KBM-7 (cell line): ENCODE data around the gene HSPA8.
"Not testable (repeated sequence)": the region's sequence is repeated elsewhere in the genome, so short reads cannot be mapped to it uniquely, and the experiment has no call there.

ENCODE experiments used
- DNase-seq: peaks from one replicate; pipeline ENCODE4 v3.0.0-alpha.2; 2015
- in situ Hi-C: fragments of 300-500 bp; cut with MboI; formaldehyde crosslinking; loops from 2 replicates; pipeline ENCODE4 v1.14.3; 2020; ENCODE audit warnings: low sequenced_read_pairs, low pct_unique_long_range_greater_than_20kb, mixed read lengths

Gene HSPA8

GRCh38 chr11:123073343-123074057 lies 11.6 kb upstream of the HSPA8 start:
- no peak for DNase-seq
- in situ Hi-C loops, result no loop called here

- in situ Hi-C loops, result no loop called here
- DNase-seq, result no peak
Observed at GRCh38 chr11:123072762-123073161, 10.8 kb upstream of the HSPA8 start.

DNA sequence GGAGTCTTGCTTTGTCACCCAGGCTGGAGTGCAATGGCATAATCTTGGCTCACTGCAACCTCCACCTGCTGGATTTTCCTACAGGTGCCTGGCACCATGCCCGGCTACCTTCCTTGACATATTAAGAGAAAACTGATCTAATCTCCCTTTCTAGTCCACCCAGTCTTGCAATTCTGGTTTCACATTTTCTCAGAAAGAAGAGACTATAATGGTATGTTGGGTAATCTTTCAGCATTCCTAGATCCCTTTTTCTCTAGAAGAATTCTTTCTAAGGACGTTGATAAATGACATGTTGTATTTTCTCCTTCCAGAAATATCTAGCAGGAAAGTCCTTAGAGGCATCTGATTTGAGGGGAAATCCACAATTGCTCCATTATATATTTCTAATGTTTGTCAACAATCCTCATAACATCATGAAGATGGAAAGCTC lies 10.4 kb upstream of the HSPA8 start:
- in situ Hi-C loops, result no loop called here
- no peak for DNase-seq

DNA sequence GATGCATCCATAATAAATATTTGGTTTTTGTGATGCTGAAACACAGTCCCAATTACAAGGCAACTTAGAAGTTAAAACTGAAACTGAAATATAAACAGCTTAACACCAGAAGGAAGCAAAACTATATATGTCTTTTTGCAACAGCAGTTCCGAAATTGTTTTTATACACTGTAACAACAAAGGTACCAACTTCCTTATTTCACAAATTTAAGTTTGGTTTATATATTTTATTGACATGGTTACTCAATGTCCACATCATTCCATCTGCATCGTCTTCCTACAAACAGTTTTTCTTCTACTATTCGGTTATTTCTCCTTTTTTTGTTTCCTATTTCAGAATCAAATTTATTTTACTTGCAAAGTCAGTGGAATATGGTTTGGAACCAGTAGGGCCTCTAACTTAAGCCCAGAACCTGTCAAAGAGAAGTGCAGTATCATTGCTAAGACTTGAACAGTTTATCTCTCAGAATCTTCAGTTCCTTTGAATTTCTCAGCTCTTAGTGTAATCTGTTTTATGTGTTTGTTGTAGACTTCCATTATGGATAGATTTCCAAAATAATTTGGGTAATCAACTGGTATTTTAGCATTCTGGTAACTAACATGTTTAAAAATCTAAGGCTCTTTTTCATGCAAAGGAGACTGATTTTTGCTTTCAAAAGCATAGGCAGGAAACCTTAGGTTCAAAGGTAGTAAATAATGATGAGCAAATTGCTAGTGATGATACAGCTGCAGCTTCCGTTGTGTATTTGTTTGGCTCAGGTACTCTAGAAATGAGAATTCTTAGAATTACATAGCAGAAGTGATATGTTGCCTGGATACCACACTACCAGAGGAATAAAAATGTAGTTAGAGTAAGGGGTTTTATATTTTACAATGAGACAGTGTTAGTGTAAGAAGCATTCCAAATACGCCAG lies 8.2 kb upstream of the HSPA8 start:
- in situ Hi-C loops, result no loop called here
- no peak for DNase-seq

GRCh38 chr11:123065621-123066020 lies 3.7 kb upstream of the HSPA8 start:
- DNase-seq, result no peak
- in situ Hi-C loops, result no loop called here

DNA sequence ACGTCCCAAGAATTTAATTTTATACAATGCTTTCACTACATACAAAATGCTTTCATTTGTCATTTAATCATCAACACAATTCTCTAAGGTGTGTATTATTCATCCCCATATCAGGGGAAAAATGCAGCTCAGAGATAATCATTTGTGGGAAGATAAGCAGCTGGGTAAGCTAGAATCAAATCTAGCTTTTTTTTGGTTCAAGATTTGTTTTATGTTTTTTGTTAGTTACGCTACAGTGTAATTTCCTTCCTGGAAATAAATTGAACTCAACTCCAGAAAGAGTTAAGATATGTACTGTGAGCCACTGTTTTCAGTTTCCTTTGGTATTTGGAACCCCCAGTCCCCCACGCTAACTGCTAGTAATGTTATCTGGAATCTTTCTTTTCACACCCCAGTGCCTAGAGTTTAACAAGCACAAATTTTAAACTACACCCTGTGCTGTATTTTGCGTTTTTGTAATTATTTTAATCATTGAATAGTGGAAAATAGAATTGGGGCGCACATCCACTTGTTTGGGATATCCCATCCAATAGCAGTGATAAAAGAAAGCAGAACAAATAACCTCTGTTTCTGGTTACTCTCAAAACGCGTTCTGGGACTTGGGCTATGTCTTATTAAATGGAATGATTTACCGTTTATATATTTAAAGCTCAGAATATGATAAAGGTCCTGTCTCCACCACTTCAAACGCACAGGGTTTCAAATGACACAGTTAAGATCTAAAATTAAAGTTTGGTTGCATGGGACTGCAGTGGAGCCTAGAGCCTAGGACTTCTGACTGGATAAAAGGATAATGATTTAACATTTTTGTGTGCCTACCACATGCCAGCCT lies 2.1 kb upstream of the HSPA8 start:
- in situ Hi-C loops, result no loop called here
- no peak for DNase-seq

DNA sequence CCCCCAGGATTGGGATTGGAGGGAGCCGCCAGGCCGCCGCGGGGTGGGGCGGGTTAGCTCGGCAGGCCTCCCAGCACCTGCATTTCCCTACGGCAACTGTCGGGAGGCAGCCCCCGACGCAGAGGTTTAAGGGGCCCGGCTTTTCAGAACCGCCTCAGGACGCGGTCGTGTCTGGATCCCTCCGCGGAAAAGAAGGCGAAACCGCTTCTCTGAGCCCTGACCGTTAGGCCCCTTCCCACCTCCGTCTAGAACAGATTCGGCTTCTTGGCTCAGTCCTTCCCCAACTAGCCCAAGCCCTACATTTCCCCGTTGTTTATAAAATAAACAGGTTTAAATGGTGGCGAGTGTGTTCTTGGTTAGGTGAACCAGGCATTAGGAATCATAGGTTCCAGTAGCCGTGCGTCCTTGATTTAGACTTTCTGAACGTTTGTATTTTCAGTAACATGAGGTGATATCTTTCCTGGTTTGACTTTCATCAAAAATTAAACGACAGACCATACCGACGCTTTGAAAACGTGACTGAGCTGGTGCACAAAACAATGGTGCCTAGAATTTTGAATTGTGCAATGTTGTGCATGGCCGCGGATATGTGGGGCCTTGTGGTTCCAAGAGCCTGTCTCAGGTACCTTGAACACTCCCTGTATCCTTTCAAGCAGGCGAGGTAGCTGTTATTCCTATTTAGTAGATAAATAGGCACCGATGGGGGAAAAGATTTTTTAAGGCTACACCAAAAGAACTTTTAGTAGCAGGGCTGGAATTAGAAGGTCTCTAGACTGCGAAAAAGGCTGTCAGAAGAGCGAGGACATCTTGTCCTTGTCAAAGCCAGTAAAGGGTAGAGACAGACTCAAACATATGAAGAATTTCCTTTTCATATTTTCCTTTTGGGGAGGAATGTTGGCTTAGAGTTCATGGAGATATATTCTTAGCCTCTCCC lies 1.2 kb upstream of the HSPA8 start:
- DNase-seq, result peak; percentile 77
- in situ Hi-C loops, result no loop called here

DNA sequence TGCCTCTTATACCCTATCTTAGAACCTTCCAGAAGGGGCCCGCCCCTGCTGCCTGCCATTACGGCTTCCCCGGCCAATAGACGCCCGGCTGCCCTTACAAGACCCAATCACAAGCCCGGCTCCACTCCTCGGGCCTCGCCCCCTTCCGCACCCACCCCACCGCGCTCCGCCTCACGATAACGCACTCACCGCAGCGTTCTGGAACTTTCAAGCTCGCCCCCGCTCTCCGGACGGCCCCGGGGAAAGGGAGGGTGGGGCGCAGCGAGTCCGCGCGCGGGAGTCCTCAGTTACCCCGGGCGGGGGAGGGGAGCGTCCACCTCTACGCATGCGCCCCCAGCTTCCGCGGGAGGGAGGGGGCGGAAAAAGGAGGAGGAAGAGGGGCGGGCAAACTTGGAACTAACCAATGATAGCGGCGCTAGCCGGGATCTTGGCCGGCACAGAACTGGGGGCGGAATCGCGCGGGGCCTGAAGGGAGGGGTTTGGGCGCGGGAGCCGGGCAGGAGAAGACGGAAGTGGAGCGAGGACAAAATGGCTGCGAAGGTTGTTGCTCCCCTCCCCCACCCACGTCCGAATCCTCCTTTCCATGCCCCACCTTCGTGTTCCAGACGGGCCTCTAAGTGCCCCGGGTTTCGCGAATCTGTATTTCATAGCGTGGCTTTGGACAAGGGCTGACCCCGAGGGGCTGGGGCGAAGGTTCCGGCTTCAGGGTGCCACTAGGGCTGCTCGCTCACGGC lies 389 bp upstream of the HSPA8 start:
- in situ Hi-C loops, result no loop called here
- DNase-seq, result peak; percentile 99

DNA sequence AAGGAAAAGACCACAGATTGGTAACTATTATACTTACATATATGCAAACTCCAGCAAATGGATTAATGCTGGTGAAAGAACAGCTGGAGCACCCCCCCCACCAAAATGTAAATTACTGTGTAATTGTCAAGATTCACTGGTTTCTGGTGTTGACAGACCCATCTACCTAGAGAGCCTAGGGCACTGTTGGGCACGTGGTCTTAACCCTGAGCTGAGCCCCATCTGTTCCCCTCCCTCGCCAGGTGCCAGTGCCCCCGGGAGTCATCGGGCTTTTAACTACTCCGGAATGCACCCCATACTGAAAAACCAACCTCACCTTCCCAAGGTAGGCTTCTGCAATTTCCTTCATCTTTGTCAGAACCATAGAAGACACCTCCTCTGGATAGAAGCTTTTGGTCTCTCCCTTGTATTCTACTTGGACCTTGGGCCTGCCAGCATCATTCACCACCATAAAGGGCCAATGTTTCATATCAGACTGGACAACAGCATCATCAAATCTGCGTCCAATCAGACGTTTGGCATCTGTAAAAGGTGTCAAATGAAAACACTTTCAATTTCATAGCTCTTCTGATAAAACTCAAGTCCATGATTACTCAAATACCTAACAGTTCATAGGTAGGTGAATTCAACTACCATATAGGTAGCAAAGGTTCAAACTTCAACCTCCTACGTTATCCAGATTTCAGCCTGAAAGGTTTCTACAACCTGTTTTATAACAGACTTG lies 1.5 kb downstream of the HSPA8 start:
- DNase-seq, result no peak
- in situ Hi-C loops, result no loop called here

GRCh38 chr11:123059041-123059920 lies 2.7 kb downstream of the HSPA8 start:
- DNase-seq, in situ Hi-C loops: not testable (repeated sequence)

DNA sequence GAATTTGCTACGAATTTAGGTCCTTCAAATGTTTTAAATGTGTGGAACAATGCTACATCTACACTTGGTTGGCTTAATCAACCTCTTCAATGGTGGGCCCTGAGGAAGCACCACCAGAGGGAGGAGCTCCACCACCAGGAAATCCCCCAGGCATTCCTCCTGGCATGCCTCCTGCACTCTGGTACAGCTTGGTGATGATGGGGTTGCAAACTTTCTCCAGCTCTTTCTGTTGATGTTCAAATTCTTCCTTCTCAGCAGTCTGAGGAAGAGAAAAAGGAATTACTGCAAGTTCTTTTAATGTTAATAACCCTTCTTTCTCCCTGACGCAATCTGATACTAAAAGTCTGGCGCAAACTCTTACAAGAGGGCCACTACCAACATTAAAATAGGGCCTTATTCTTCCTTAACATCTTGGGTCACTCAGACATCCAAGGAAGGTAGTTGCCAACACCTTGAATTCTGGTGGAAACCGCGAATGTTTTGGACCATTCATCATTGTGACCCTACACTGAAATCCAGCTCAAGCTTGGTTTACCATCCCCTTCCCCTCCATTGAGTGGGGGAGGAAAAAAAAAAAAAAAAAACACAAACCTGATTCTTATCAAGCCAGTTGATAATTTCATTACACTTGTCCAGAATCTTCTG lies 4.2 kb downstream of the HSPA8 start:
- no peak for DNase-seq
- in situ Hi-C loops, result no loop called here

GRCh38 chr11:123056835-123057491 lies 5.0 kb downstream of the HSPA8 start:
- no peak for DNase-seq
- in situ Hi-C loops, result no loop called here

DNA sequence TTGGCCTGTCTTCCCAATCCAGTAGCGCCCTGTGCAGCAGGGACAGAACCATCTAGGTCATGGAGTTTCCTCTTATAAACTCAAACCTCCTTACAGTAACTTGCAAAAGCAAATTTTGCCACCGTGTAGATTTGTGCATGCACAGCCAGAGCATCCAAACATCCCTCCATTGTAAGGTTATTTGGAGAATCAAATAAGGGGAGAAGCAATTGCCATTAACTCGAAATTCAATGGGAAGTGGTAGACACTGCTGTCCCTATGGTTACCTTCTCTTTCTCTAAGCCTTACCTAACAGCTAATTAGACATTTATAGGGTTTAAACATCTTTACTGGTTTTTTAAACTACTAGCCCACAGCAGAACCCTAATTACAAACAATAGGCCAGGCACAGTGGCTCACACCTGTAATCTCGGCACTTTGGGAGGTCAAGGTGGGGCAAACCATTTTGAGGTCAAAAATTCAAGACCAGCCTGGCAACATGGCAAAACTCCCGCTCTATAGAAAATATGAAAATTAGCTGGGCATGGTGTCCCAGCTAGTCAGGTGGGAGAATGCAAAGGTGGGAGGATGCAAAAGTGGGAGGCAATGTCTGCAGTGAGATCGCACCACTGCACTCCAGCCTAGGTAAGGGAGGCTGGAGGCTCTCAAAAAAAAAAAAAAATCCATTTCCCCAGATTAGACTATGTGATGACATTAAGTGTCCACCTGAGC lies 6.6 kb downstream of the HSPA8 start:
- in situ Hi-C loops, result no loop called here
- DNase-seq, result no peak

GRCh38 chr11:123054301-123055065 lies 7.5 kb downstream of the HSPA8 start:
- in situ Hi-C loops, result no loop called here
- peak; percentile 88 for DNase-seq
